ENCODE results near the gene FBXO22.
"Not testable (repeated sequence)": the region's sequence is repeated elsewhere in the genome, so short reads cannot be mapped to it uniquely, and the experiment has no call there.

FBXO22 gene

GRCh38 chr15:75903331-75904239 lies at the start of gene FBXO22:
Gene FBXO22, plus strand, starts transcription at chr15:75903878. Its CDS starts 86 bp downstream, at chr15:75903964.
- peak within 1 kb of the TSS; percentile 81 for H3K4me3 ChIP-seq (ENCODE audit: low read depth, low read length)
- TF ChIP-seq CTCF (IDR thresholded peaks at IDR 0.05; ENCODE audit: borderline replicate concordance, insufficient read depth, low read depth, low read length): no peak

GRCh38 chr15:75857886-75858285 lies 45.8 kb upstream of the FBXO22 start:
- TF ChIP-seq CTCF (IDR thresholded peaks at IDR 0.05; ENCODE audit: borderline replicate concordance, insufficient read depth, low read depth, low read length): no peak
- H3K4me3 ChIP-seq (ENCODE audit: low read depth, low read length): no peak overlapping the region

GRCh38 chr15:75861750-75862402 lies 41.8 kb upstream of the FBXO22 start:
- TF ChIP-seq CTCF (IDR thresholded peaks at IDR 0.05; ENCODE audit: borderline replicate concordance, insufficient read depth, low read depth, low read length): no peak
- no peak overlapping the region for H3K4me3 ChIP-seq (ENCODE audit: low read depth, low read length)

- no peak for TF ChIP-seq CTCF (IDR thresholded peaks at IDR 0.05; ENCODE audit: borderline replicate concordance, insufficient read depth, low read depth, low read length)
- H3K4me3 ChIP-seq (ENCODE audit: low read depth, low read length): no peak overlapping the region
Observed at GRCh38 chr15:75862796-75863195, 40.9 kb upstream of the FBXO22 start.

- H3K4me3 ChIP-seq (ENCODE audit: low read depth, low read length): no peak overlapping the region
- no peak for TF ChIP-seq CTCF (IDR thresholded peaks at IDR 0.05; ENCODE audit: borderline replicate concordance, insufficient read depth, low read depth, low read length)
Observed at GRCh38 chr15:75864213-75865059, 39.2 kb upstream of the FBXO22 start.

- H3K4me3 ChIP-seq (ENCODE audit: low read depth, low read length): not testable (repeated sequence)
Observed at GRCh38 chr15:75866045-75866444, 37.6 kb upstream of the FBXO22 start.

- no peak overlapping the region for H3K4me3 ChIP-seq (ENCODE audit: low read depth, low read length)
- TF ChIP-seq CTCF (IDR thresholded peaks at IDR 0.05; ENCODE audit: borderline replicate concordance, insufficient read depth, low read depth, low read length): no peak
Observed at GRCh38 chr15:75866916-75867315, 36.8 kb upstream of the FBXO22 start.
